ENCODE results near the gene TTC28. TPM values are rescaled to one million over a fixed set of nuclear protein-coding genes. Genes with fewer than 3 reads are reported as not detected.

TTC28 gene
- total and polyA plus RNA-seq, 10 of the 15 experiments (the other 5 are each of a cell fraction or from before 2014, with no cell fraction given), result 0.15 to 8.4 (median 1.4) TPM

DNA sequence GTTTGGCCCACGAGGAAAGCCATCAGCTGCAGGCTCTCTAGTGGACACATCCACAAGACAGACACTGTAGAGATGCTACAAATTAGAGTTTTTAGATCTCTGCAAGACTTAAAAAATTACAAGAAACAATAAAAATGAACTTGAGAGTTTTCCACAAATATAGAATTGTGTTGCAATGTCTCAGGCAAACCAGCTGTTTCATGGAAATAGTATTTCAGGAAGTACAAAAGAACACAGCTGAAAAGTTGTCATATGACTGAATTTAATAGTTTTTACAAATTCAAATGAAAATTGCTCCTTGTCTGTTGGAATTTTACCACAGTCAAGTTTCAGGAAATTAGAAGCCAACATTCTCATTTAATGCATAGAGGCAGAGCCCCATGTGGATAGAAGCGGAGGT is 576.0 kb downstream of the TTC28 start:
- Histone ChIP-seq H3K4me2 (ENCODE audit: control insufficient read depth, insufficient read depth) (no peak overlapping the region), H2AFZ (ENCODE audit: control insufficient read depth, low read depth, low read length) (no peak overlapping the region), H3K27me3 (replicated peaks in 1 of 2; ENCODE audit: control insufficient read depth in 2 of 2, insufficient read depth in 2 of 2, low read length in 1 of 2) (peaks cover 0 to 1% of the 10 kb centered on the region in 2 experiments; a peak in 1 of 4 replicates), H3K9ac (ENCODE audit: control insufficient read depth, insufficient read depth, low read length) (no peak overlapping the region), H3K4me1 (ENCODE audit: control insufficient read depth, insufficient read depth, low read length) (no peaks in the 10 kb centered on the region), H3K79me2 (ENCODE audit: control insufficient read depth, insufficient read depth, low read length) (no peaks in the 10 kb centered on the region), H3K36me3 (ENCODE audit: control insufficient read depth in 2 of 2, insufficient read depth in 2 of 2, low read length in 1 of 2) (no peaks in the 10 kb centered on the region), H3K4me3 (no peak overlapping the region), H4K20me1 (ENCODE audit: control insufficient read depth, insufficient read depth) (no peaks in the 10 kb centered on the region), H3K27ac (ENCODE audit: control insufficient read depth, insufficient read depth) (no peak overlapping the region), H3K9me3 (replicated peaks; ENCODE audit: control insufficient read depth, insufficient read depth, low read length) (no peaks in the 10 kb centered on the region)
- in situ Hi-C loops (cut with MboI), result no loop called here
- POLR2A ChIA-PET, result no interaction called here
- ATAC-seq, result no peak
- BruUV-seq (replicated peaks), result no TSS peak
- DNase-seq (ENCODE audit: low read depth, low spot score), result no peak
- intact Hi-C loops (cut with micrococcal nuclease; ENCODE audit: unreplicated experiment), result no loop called here
- FAIRE-seq, result no peak
- CTCF ChIA-PET, result no interaction called here
- RAD21 ChIA-PET (ENCODE audit: unreplicated experiment), result no interaction called here
- 52% methylated on average over 2 of the region's 2 CpGs for WGBS (ENCODE audit: insufficient coverage, insufficient replicate concordance, low lambda C conversion rate, missing lambda C conversion rate)
- SMC1A ChIA-PET (ENCODE audit: uncharacterized antibody, unreplicated experiment), result no interaction called here
- TF ChIP-seq YY1 (IDR thresholded peaks at IDR 0.05; ENCODE audit: low read depth, low read length), result no peak
- TF ChIP-seq, protein P1, sequence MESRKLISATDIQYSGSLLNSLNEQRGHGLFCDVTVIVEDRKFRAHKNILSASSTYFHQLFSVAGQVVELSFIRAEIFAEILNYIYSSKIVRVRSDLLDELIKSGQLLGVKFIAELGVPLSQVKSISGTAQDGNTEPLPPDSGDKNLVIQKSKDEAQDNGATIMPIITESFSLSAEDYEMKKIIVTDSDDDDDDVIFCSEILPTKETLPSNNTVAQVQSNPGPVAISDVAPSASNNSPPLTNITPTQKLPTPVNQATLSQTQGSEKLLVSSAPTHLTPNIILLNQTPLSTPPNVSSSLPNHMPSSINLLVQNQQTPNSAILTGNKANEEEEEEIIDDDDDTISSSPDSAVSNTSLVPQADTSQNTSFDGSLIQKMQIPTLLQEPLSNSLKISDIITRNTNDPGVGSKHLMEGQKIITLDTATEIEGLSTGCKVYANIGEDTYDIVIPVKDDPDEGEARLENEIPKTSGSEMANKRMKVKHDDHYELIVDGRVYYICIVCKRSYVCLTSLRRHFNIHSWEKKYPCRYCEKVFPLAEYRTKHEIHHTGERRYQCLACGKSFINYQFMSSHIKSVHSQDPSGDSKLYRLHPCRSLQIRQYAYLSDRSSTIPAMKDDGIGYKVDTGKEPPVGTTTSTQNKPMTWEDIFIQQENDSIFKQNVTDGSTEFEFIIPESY (IDR thresholded peaks at IDR 0.05), result no peak
- TF ChIP-seq ZSCAN29 (IDR thresholded peaks at IDR 0.05), result no peak
- TF ChIP-seq, protein P2, sequence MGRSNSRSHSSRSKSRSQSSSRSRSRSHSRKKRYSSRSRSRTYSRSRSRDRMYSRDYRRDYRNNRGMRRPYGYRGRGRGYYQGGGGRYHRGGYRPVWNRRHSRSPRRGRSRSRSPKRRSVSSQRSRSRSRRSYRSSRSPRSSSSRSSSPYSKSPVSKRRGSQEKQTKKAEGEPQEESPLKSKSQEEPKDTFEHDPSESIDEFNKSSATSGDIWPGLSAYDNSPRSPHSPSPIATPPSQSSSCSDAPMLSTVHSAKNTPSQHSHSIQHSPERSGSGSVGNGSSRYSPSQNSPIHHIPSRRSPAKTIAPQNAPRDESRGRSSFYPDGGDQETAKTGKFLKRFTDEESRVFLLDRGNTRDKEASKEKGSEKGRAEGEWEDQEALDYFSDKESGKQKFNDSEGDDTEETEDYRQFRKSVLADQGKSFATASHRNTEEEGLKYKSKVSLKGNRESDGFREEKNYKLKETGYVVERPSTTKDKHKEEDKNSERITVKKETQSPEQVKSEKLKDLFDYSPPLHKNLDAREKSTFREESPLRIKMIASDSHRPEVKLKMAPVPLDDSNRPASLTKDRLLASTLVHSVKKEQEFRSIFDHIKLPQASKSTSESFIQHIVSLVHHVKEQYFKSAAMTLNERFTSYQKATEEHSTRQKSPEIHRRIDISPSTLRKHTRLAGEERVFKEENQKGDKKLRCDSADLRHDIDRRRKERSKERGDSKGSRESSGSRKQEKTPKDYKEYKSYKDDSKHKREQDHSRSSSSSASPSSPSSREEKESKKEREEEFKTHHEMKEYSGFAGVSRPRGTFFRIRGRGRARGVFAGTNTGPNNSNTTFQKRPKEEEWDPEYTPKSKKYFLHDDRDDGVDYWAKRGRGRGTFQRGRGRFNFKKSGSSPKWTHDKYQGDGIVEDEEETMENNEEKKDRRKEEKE (IDR thresholded peaks at IDR 0.05), result no peak
- no peak for TF ChIP-seq POLR2A (IDR thresholded peaks at IDR 0.05; ENCODE audit: low read depth, low read length)
- no peak for TF ChIP-seq ZNF274 (IDR thresholded peaks at IDR 0.05; ENCODE audit: insufficient read depth, insufficient read length)
- TF ChIP-seq NR2F1 (conservative IDR thresholded peaks at IDR 0.05), result no peak
- no peak for TF ChIP-seq SMAD1 (IDR thresholded peaks at IDR 0.05; ENCODE audit: low read depth, partially characterized antibody)
- no peak for TF ChIP-seq LARP7 (IDR thresholded peaks at IDR 0.05)
- no peak for TF ChIP-seq RBBP5 (conservative IDR thresholded peaks at IDR 0.05)

Measured in GM12878 (cell line).